Measurements from ENCODE around the gene KCNT2.

- TF ChIP-seq CTCF (IDR thresholded peaks at IDR 0.05; ENCODE audit: low read depth, low read length, poor library complexity, severe bottlenecking) (no peak), EZH2phosphoT487 (IDR thresholded peaks at IDR 0.05; ENCODE audit: borderline replicate concordance, low read length) (no peak)
Measured at GRCh38 chr1:196573226-196573625, 35.0 kb downstream of the KCNT2 start.

Data from DOHH2 (cell line).